OCI-LY1 (cell line): ENCODE data around the gene ATXN7.

Experiments
- EZH2 ChIP-seq: fragments of 200-600 bp; sonication (generic), shearing (Covaris generic); IDR thresholded peaks from 2 replicates; pipeline ENCODE4 v1.8.0; 2017; ENCODE audit warnings: borderline replicate concordance, mixed run types, mild to moderate bottlenecking, antibody characterized with exemption, low read length, moderate library complexity, mixed read lengths
- TF ChIP-seq, protein P1 (sequence below): fragments of 200-600 bp; sonication (generic), shearing (Covaris generic); IDR thresholded peaks from 2 replicates; pipeline ENCODE4 v1.5.1; 2017; ENCODE audit warnings: mild to moderate bottlenecking, antibody characterized with exemption, low read length, moderate library complexity, mixed read lengths

DNA sequence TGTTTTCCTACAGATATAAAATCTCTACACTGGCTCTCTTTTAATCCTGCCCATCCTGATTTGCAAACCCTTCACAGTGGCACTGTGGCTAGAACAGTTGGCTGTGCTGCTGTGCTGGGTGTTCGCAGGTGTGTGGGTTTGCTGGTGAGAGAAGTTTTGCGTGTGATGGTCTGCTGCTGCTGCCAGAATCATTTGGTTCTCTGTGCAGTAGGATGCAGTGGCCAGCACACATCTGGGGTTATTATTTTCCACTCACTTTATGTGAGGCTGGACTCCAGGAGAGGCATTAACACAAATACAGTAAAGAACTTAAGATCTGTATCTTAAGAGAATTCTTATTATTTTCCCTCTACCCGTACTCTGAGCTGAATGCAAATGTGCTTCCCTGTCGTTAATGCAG, 175.7 kb downstream of the ATXN7 start:
- TF ChIP-seq, protein P1, sequence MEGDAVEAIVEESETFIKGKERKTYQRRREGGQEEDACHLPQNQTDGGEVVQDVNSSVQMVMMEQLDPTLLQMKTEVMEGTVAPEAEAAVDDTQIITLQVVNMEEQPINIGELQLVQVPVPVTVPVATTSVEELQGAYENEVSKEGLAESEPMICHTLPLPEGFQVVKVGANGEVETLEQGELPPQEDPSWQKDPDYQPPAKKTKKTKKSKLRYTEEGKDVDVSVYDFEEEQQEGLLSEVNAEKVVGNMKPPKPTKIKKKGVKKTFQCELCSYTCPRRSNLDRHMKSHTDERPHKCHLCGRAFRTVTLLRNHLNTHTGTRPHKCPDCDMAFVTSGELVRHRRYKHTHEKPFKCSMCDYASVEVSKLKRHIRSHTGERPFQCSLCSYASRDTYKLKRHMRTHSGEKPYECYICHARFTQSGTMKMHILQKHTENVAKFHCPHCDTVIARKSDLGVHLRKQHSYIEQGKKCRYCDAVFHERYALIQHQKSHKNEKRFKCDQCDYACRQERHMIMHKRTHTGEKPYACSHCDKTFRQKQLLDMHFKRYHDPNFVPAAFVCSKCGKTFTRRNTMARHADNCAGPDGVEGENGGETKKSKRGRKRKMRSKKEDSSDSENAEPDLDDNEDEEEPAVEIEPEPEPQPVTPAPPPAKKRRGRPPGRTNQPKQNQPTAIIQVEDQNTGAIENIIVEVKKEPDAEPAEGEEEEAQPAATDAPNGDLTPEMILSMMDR: no peak
- TF ChIP-seq EZH2: no peak
